ENCODE results near the gene COL6A1. TPM values are rescaled to one million over a fixed set of nuclear protein-coding genes. Genes with fewer than 3 reads are reported as not detected.

Gene COL6A1
- polyA plus RNA-seq, 1 experiment = 493 TPM

- no peak for DNase-seq (ENCODE audit: low read depth, low spot score)
- TF ChIP-seq, protein P1, sequence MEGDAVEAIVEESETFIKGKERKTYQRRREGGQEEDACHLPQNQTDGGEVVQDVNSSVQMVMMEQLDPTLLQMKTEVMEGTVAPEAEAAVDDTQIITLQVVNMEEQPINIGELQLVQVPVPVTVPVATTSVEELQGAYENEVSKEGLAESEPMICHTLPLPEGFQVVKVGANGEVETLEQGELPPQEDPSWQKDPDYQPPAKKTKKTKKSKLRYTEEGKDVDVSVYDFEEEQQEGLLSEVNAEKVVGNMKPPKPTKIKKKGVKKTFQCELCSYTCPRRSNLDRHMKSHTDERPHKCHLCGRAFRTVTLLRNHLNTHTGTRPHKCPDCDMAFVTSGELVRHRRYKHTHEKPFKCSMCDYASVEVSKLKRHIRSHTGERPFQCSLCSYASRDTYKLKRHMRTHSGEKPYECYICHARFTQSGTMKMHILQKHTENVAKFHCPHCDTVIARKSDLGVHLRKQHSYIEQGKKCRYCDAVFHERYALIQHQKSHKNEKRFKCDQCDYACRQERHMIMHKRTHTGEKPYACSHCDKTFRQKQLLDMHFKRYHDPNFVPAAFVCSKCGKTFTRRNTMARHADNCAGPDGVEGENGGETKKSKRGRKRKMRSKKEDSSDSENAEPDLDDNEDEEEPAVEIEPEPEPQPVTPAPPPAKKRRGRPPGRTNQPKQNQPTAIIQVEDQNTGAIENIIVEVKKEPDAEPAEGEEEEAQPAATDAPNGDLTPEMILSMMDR (IDR thresholded peaks at IDR 0.05; ENCODE audit: low read depth, low read length) = no peak
- Histone ChIP-seq H3K9me3 (ENCODE audit: control insufficient read depth, insufficient read depth, low read length) (peaks cover 27% of the 10 kb centered on the region), H3K4me3 (ENCODE audit: low read depth, low read length) (no peak overlapping the region), H3K27ac (ENCODE audit: low read depth, low read length) (no peak overlapping the region), H3K27me3 (ENCODE audit: control insufficient read depth, insufficient read depth, low read length) (no peaks in the 10 kb centered on the region)
- POLR2A ChIA-PET = no interaction called here
- CTCF ChIA-PET = no interaction called here
These were observed 29.8 kb downstream of the COL6A1 start for GRCh38 chr21:46011267-46011967.

GRCh38 chr21:46012154-46012553 is 30.6 kb downstream of the COL6A1 start:
- Histone ChIP-seq H3K4me3 (ENCODE audit: low read depth, low read length) (no peak overlapping the region), H3K27ac (ENCODE audit: low read depth, low read length) (no peak overlapping the region), H3K9me3 (ENCODE audit: control insufficient read depth, insufficient read depth, low read length) (peaks cover 20% of the 10 kb centered on the region), H3K27me3 (ENCODE audit: control insufficient read depth, insufficient read depth, low read length) (no peaks in the 10 kb centered on the region)
- ChIA-PET CTCF (no interaction called here), POLR2A (no interaction called here)
- TF ChIP-seq, protein P1 (IDR thresholded peaks at IDR 0.05; ENCODE audit: low read depth, low read length) = no peak
- DNase-seq (ENCODE audit: low read depth, low spot score) = no peak

DNA sequence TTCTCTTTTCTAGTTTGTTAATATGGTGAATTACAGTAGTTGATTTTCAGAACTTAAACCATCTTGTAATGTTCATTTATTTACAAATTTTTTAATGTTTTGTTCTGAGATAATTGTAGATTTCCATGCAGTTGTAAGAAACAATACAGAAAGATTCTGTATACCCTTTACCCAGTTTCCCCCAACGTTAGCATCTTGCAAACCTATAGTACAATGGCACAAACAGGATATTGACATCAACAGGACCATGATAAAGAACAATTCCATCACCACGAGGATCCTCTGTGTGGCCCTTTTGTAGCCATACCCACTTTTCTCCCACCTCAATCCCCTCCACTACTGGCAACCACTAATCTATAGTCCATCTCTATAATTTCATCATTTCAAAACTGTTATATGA is 33.3 kb downstream of the COL6A1 start:
- H3K9me3 ChIP-seq (ENCODE audit: control insufficient read depth, insufficient read depth, low read length) = no peaks in the 10 kb centered on the region
- H3K27me3 ChIP-seq (ENCODE audit: control insufficient read depth, insufficient read depth, low read length) = no peaks in the 10 kb centered on the region
- H3K27ac ChIP-seq (ENCODE audit: low read depth, low read length) = no peak overlapping the region
- no peak for DNase-seq (ENCODE audit: low read depth, low spot score)
- TF ChIP-seq, protein P1 (IDR thresholded peaks at IDR 0.05; ENCODE audit: low read depth, low read length) = no peak
- ChIA-PET POLR2A (no interaction called here), CTCF (no interaction called here)
- H3K4me3 ChIP-seq (ENCODE audit: low read depth, low read length) = no peak overlapping the region

GRCh38 chr21:46017148-46017547 is 35.6 kb downstream of the COL6A1 start:
- no peak overlapping the region for H3K4me3 ChIP-seq (ENCODE audit: low read depth, low read length)
- H3K9me3 ChIP-seq (ENCODE audit: control insufficient read depth, insufficient read depth, low read length) = peaks cover 1% of the 10 kb centered on the region; the same call in 1 of the 2 replicates
- CTCF ChIA-PET = no interaction called here
- TF ChIP-seq, protein P1 (IDR thresholded peaks at IDR 0.05; ENCODE audit: low read depth, low read length) = no peak
- DNase-seq (ENCODE audit: low read depth, low spot score) = no peak
- H3K27ac ChIP-seq (ENCODE audit: low read depth, low read length) = no peak overlapping the region
- no peaks in the 10 kb centered on the region for H3K27me3 ChIP-seq (ENCODE audit: control insufficient read depth, insufficient read depth, low read length)
- POLR2A ChIA-PET = no interaction called here

- POLR2A ChIA-PET = no interaction called here
These were observed 36.1 kb downstream of the COL6A1 start for GRCh38 chr21:46017695-46018094.

More at GRCh38 chr21:46017695-46018094, 36.1 kb downstream of the COL6A1 start:
- DNase-seq (ENCODE audit: low read depth, low spot score) = no peak
- TF ChIP-seq, protein P1 (IDR thresholded peaks at IDR 0.05; ENCODE audit: low read depth, low read length) = no peak
- Histone ChIP-seq H3K27ac (ENCODE audit: low read depth, low read length) (no peak overlapping the region), H3K9me3 (ENCODE audit: control insufficient read depth, insufficient read depth, low read length) (peaks cover 6% of the 10 kb centered on the region; the same call in 1 of the 2 replicates), H3K27me3 (ENCODE audit: control insufficient read depth, insufficient read depth, low read length) (no peaks in the 10 kb centered on the region), H3K4me3 (ENCODE audit: low read depth, low read length) (no peak overlapping the region)
- CTCF ChIA-PET = no interaction called here

Data from AG04450 (cell line).